Liver (tissue), 9 donors: ENCODE data around the gene STOML3. TPM values are rescaled to one million over a fixed set of nuclear protein-coding genes. Genes with fewer than 3 reads are reported as not detected.

Source experiments
- DNase-seq: peaks from one replicate; pipeline ENCODE4 v3.0.0-alpha.2; 2017; ENCODE audit warnings: low spot score
- H3K27ac ChIP-seq, 2 donors: one replicate each; pipeline ENCODE4 v1.7.0; 2013; ENCODE audit warnings: inconsistent platforms in 2 of 2, low read length in 2 of 2, control low read depth in 1 of 2, low read depth in 1 of 2, mild to moderate bottlenecking in 1 of 2
- H3K27me3 ChIP-seq, 4 donors: one replicate each; pipeline versions ENCODE4 v1.6.1 to v1.7.0; 2013; ENCODE audit warnings: low read length in 3 of 4, inconsistent platforms in 1 of 4, mild to moderate bottlenecking in 1 of 4, moderate library complexity in 1 of 4; ENCODE audit not compliant: control insufficient read depth in 4 of 4, insufficient read depth in 4 of 4
- H3K36me3 ChIP-seq, 4 donors: one replicate each; pipeline versions ENCODE4 v1.6.1 to v1.7.0; 2013; ENCODE audit warnings: low read length in 3 of 4, mild to moderate bottlenecking in 3 of 4, low read depth in 1 of 4, moderate library complexity in 1 of 4; ENCODE audit not compliant: control insufficient read depth in 4 of 4, insufficient read depth in 3 of 4
- H3K4me1 ChIP-seq, 4 donors: one replicate each; pipeline versions ENCODE4 v1.6.1 to v1.7.0; 2013; ENCODE audit warnings: low read length in 3 of 4, mild to moderate bottlenecking in 3 of 4, moderate library complexity in 1 of 4; ENCODE audit not compliant: control insufficient read depth in 4 of 4, insufficient read depth in 4 of 4
- H3K4me3 ChIP-seq, 3 donors: one replicate each; pipeline versions ENCODE4 v1.6.1 to v1.7.0; 2013; ENCODE audit warnings: low read length in 3 of 3, control low read depth in 1 of 3, low read depth in 1 of 3, mild to moderate bottlenecking in 1 of 3
- H3K9ac ChIP-seq, 2 donors: one replicate each; pipeline ENCODE4 v1.7.0; 2013; ENCODE audit warnings: low read length in 2 of 2, mild to moderate bottlenecking in 2 of 2, moderate library complexity in 2 of 2, control low read depth in 1 of 2, low read depth in 1 of 2
- H3K9me3 ChIP-seq, 4 donors: one replicate each; pipeline versions ENCODE4 v1.6.1 to v1.7.0; 2013; ENCODE audit warnings: low read length in 3 of 4; ENCODE audit not compliant: control insufficient read depth in 4 of 4
- ATF3 ChIP-seq: IDR thresholded peaks from 2 replicates; pipeline ENCODE4 v1.6.1; 2016; ENCODE audit warnings: antibody characterized with exemption
- CTCF ChIP-seq: fragments of 150-350 bp; IDR thresholded peaks from 2 replicates; pipeline ENCODE4 v1.5.1; 2017; ENCODE audit warnings: improper control_type of control experiment, low read depth, low read length; ENCODE audit not compliant: missing input control
- EGR1 ChIP-seq, 2 donors: IDR thresholded peaks; 2 replicates each; pipeline ENCODE4 v1.6.1; 2016 to 2018; ENCODE audit warnings: antibody characterized with exemption in 2 of 2, low read depth in 2 of 2
- FOXA1 ChIP-seq: IDR thresholded peaks from 2 replicates; pipeline ENCODE4 v1.6.1; 2016; ENCODE audit warnings: antibody characterized with exemption
- FOXA2 ChIP-seq: IDR thresholded peaks from 2 replicates; pipeline ENCODE4 v1.6.1; 2016; ENCODE audit warnings: antibody characterized with exemption
- GABPA ChIP-seq, 2 donors: IDR thresholded peaks in 1 of 2; conservative IDR thresholded peaks in 1 of 2; 2 replicates each; pipeline ENCODE4 v1.6.1; 2016; ENCODE audit warnings: antibody characterized with exemption in 2 of 2, mild to moderate bottlenecking in 1 of 2, moderate library complexity in 1 of 2
- HNF4A ChIP-seq, 2 donors: conservative IDR thresholded peaks; 2 replicates each; pipeline ENCODE4 v1.6.1; 2016; ENCODE audit warnings: antibody characterized with exemption in 2 of 2, mild to moderate bottlenecking in 2 of 2
- HNF4G ChIP-seq: IDR thresholded peaks from 2 replicates; pipeline ENCODE4 v1.6.1; 2016; ENCODE audit warnings: antibody characterized with exemption
- JUND ChIP-seq, 2 donors: IDR thresholded peaks; 2 replicates each; pipeline ENCODE4 v1.6.1; 2016; ENCODE audit warnings: antibody characterized with exemption in 2 of 2
- MAX ChIP-seq: IDR thresholded peaks from 2 replicates; pipeline ENCODE4 v1.6.1; 2016; ENCODE audit warnings: antibody characterized with exemption
- NR2F2 ChIP-seq: IDR thresholded peaks from 2 replicates; pipeline ENCODE4 v1.6.1; 2016; ENCODE audit warnings: antibody characterized with exemption
- RAD21 ChIP-seq, 2 donors: IDR thresholded peaks; 2 replicates each; pipeline ENCODE4 v1.6.1; 2016; ENCODE audit warnings: antibody characterized with exemption in 2 of 2, mild to moderate bottlenecking in 2 of 2
- REST ChIP-seq: IDR thresholded peaks from 2 replicates; pipeline ENCODE4 v1.6.1; 2016; ENCODE audit warnings: antibody characterized with exemption, mild to moderate bottlenecking
- RXRA ChIP-seq, 2 donors: IDR thresholded peaks; 2 replicates each; pipeline ENCODE4 v1.6.1; 2017 to 2018; ENCODE audit warnings: antibody characterized with exemption in 2 of 2, mild to moderate bottlenecking in 1 of 2
- SP1 ChIP-seq: IDR thresholded peaks from 2 replicates; pipeline ENCODE4 v1.6.1; 2018; ENCODE audit warnings: antibody characterized with exemption, mild to moderate bottlenecking
- TAF1 ChIP-seq: conservative IDR thresholded peaks from 2 replicates; pipeline ENCODE4 v1.6.1; 2016; ENCODE audit warnings: antibody characterized with exemption, mild to moderate bottlenecking
- YY1 ChIP-seq: IDR thresholded peaks from 2 replicates; pipeline ENCODE4 v1.6.1; 2016; ENCODE audit warnings: antibody characterized with exemption, mild to moderate bottlenecking
- ZBTB33 ChIP-seq: IDR thresholded peaks from 2 replicates; pipeline ENCODE4 v1.6.1; 2016; ENCODE audit warnings: antibody characterized with exemption
- WGBS: extraction: QIAGEN DNeasy Blood & Tissue Kit; methylation state at CpG from one replicate; pipeline ENCODE4 v1.1.7; 2013; 5-methylcytosine and 5-hydroxymethylcytosine counted together
- polyA plus RNA-seq, 2 donors: library from polyadenylated mRNA; stranded (reverse) in 1 of 2; unstranded in 1 of 2; fragments of 200-250 nt in 1 of 2; fragments of >200 nt in 1 of 2; fragmentation: Nextera tagmentation in 1 of 2; extraction: Ambion mirVana in 1 of 2; gene quantifications; one replicate each; pipeline versions ENCODE4 v1.2.1 to v1.2.3, GENCODE V29; 2013 to 2015
- total RNA-seq, 2 donors: library from RNA; depleted of rRNA; stranded (reverse); fragments of >200 nt; gene quantifications; one replicate each; pipeline ENCODE4 v1.2.3, GENCODE V29; 2014
- donor health status: healthy.
- donor health status: healthy.
- donor health status: healthy.
- donor health status: healthy.
- donor health status: healthy.

STOML3 gene
- total and polyA plus RNA-seq, 4 donors: not detected

GRCh38 chr13:38979891-38980749 lies 10.5 kb downstream of the STOML3 start:
- H3K36me3 ChIP-seq: no peaks in the 10 kb centered on the region
- no peaks in the 10 kb centered on the region for H3K27me3 ChIP-seq
- H3K9me3 ChIP-seq: peaks cover 0 to 2% (median under 1%) of the 10 kb centered on the region in 4 donors
- TF ChIP-seq RAD21 (IDR thresholded peaks at IDR 0.05): no peak
- no peak for TF ChIP-seq JUND (IDR thresholded peaks at IDR 0.05)
- TF ChIP-seq SP1: no peak
- no peak for TF ChIP-seq NR2F2
- no peak for TF ChIP-seq GABPA (IDR thresholded peaks at IDR 0.05 in 1 of 2, conservative IDR thresholded peaks at IDR 0.05 in 1 of 2)
- no peak for TF ChIP-seq ATF3
- TF ChIP-seq HNF4G: no peak
- no peak for TF ChIP-seq REST
- TF ChIP-seq EGR1 (IDR thresholded peaks at IDR 0.05; ENCODE audit: low read depth in 2 of 2): no peak
- TF ChIP-seq TAF1: no peak
- no peak for TF ChIP-seq HNF4A (conservative IDR thresholded peaks at IDR 0.05)
- TF ChIP-seq RXRA (IDR thresholded peaks at IDR 0.05): no peak
- no peak for TF ChIP-seq FOXA1
- no peak for TF ChIP-seq YY1
- TF ChIP-seq ZBTB33: no peak
- no peak for TF ChIP-seq MAX
- no peak for TF ChIP-seq FOXA2
- no peak for TF ChIP-seq CTCF
- DNase-seq: no peak
- 66% methylated on average over 9 of the region's 9 CpGs for WGBS
- H3K27ac ChIP-seq: no peak overlapping the region
- no peak overlapping the region for H3K4me3 ChIP-seq
- H3K9ac ChIP-seq: no peak overlapping the region
- no peaks in the 10 kb centered on the region for H3K4me1 ChIP-seq
